Esophagus muscularis mucosa (tissue), 4 donors: Measurements from ENCODE around the gene OTC. TPM values are rescaled to one million over a fixed set of nuclear protein-coding genes. Genes with fewer than 3 reads are reported as not detected.

Experiments used
- DNase-seq: peaks from one replicate; pipeline ENCODE4 v3.0.0-alpha.2; 2017; ENCODE audit errors: extremely low spot score
- H3K27ac ChIP-seq, 4 donors: fragments of 200-600 bp; sonication (generic); replicated peaks in 1 of 4; 1 replicate in 3 of 4; 2 replicates in 1 of 4; pipeline ENCODE4 v1.5.1; 2016 to 2019; ENCODE audit warnings: mild to moderate bottlenecking in 1 of 4
- H3K27me3 ChIP-seq, 4 donors: fragments of 200-600 bp; sonication (generic); one replicate each; pipeline versions ENCODE4 v1.5.1 to v1.6.0; 2016 to 2019
- H3K36me3 ChIP-seq, 4 donors: fragments of 200-600 bp; sonication (generic); one replicate each; pipeline ENCODE4 v1.5.1; 2016 to 2019
- H3K4me1 ChIP-seq, 4 donors: fragments of 200-600 bp; sonication (generic); one replicate each; pipeline ENCODE4 v1.5.1; 2016 to 2019
- H3K4me3 ChIP-seq, 4 donors: fragments of 200-600 bp; sonication (generic); 1 replicate in 2 of 4; 2 replicates in 2 of 4; pipeline ENCODE4 v1.5.1; 2016 to 2019; ENCODE audit warnings: mild to moderate bottlenecking in 4 of 4, moderate library complexity in 1 of 4
- H3K9me3 ChIP-seq, 4 donors: fragments of 200-600 bp; sonication (generic); 1 replicate in 3 of 4; 2 replicates in 1 of 4; pipeline ENCODE4 v1.5.1; 2016 to 2019
- CTCF ChIP-seq, 3 experiments: fragments of 200-600 bp in 2 of 3; fragments of 450-650 bp in 1 of 3; sonication (generic) in 2 of 3; IDR thresholded peaks; one replicate each; pipeline ENCODE4 v1.5.1; 2017 to 2019; ENCODE audit warnings: antibody characterized with exemption in 3 of 3, mild to moderate bottlenecking in 2 of 3, moderate library complexity in 1 of 3
- EP300 ChIP-seq: sonication (generic); formaldehyde crosslinking; IDR thresholded peaks from one replicate; pipeline ENCODE4 v1.6.1; 2017; ENCODE audit warnings: antibody characterized with exemption
- POLR2A ChIP-seq: fragments of 450-650 bp; IDR thresholded peaks from one replicate; pipeline ENCODE4 v1.6.1; 2017; ENCODE audit warnings: antibody characterized with exemption, moderate library complexity, mild to moderate bottlenecking, low read depth
- POLR2AphosphoS5 ChIP-seq, 2 donors: sonication (generic); formaldehyde crosslinking; IDR thresholded peaks; one replicate each; pipeline ENCODE4 v1.6.1; 2017; ENCODE audit warnings: antibody characterized with exemption in 2 of 2
- WGBS: methylation state at CpG from one replicate; pipeline ENCODE4 v1.1.5; 2018; 5-methylcytosine and 5-hydroxymethylcytosine counted together
- intact Hi-C: fragments of 100-400 bp; cut with DNase I; formaldehyde crosslinking; loops from one replicate; pipeline ENCODE4 v1.15.1; 2023
- total RNA-seq, 4 donors: library from RNA; depleted of rRNA; stranded (reverse); fragments of >200 nt; gene quantifications; one replicate each; pipeline versions ENCODE4 v1.1.0 to v1.2.1, GENCODE V29; 2016

OTC gene
- total RNA-seq, 4 donors from 2014 or later, result 0.23 to 0.42 (median 0.33) TPM; not detected in 1

GRCh38 chrX:38371641-38372040 lies 19.2 kb downstream of the OTC start:
- intact Hi-C loops, result no loop called here
- Histone ChIP-seq H3K4me1 (no peaks in the 10 kb centered on the region), H3K36me3 (no peaks in the 10 kb centered on the region), H3K4me3 (no peak overlapping the region), H3K9me3 (peaks cover 0 to 6% (median 0%) of the 10 kb centered on the region in 4 donors), H3K27me3 (peaks cover 0 to 11% (median 0%) of the 10 kb centered on the region in 4 donors), H3K27ac (no peak overlapping the region)
- 50% methylated on average over 2 of the region's 2 CpGs for WGBS
- DNase-seq, result no peak
- no peak for TF ChIP-seq EP300
- no peak for TF ChIP-seq POLR2AphosphoS5 (IDR thresholded peaks at IDR 0.05)
- no peak for TF ChIP-seq POLR2A
- TF ChIP-seq CTCF (IDR thresholded peaks at IDR 0.05), result no peak

GRCh38 chrX:38374431-38374830 lies 22.0 kb downstream of the OTC start:
- TF ChIP-seq CTCF (IDR thresholded peaks at IDR 0.05) (no peak), POLR2AphosphoS5 (IDR thresholded peaks at IDR 0.05) (no peak), EP300 (no peak), POLR2A (no peak)
- no peak for DNase-seq
- no peak overlapping the region for H3K27ac ChIP-seq
- peaks cover 0 to 11% (median 0%) of the 10 kb centered on the region in 4 donors for H3K27me3 ChIP-seq
- peaks cover 0 to 7% (median 0%) of the 10 kb centered on the region in 4 donors for H3K9me3 ChIP-seq
- no peak overlapping the region for H3K4me3 ChIP-seq
- H3K36me3 ChIP-seq, result no peaks in the 10 kb centered on the region
- intact Hi-C loops, result no loop called here
- H3K4me1 ChIP-seq, result no peaks in the 10 kb centered on the region
- WGBS, result 90% methylated on average over 3 of the region's 3 CpGs

GRCh38 chrX:38375891-38376290 lies 23.5 kb downstream of the OTC start:
- Histone ChIP-seq H3K9me3 (peaks cover 0 to 7% (median 0%) of the 10 kb centered on the region in 4 donors), H3K36me3 (no peaks in the 10 kb centered on the region), H3K27me3 (peaks cover 0 to 11% (median 0%) of the 10 kb centered on the region in 4 donors), H3K4me3 (no peak overlapping the region), H3K27ac (no peak overlapping the region), H3K4me1 (no peaks in the 10 kb centered on the region)
- WGBS, result 15% methylated on average over 1 of the region's 1 CpG
- peak in 1 of 3 experiments; percentile 4 for TF ChIP-seq CTCF (IDR thresholded peaks at IDR 0.05)
- no peak for TF ChIP-seq POLR2AphosphoS5 (IDR thresholded peaks at IDR 0.05)
- TF ChIP-seq POLR2A, result no peak
- DNase-seq, result no peak
- intact Hi-C loops, result no loop called here

- TF ChIP-seq CTCF (IDR thresholded peaks at IDR 0.05), result no peak
- TF ChIP-seq EP300, result no peak
- TF ChIP-seq POLR2AphosphoS5 (IDR thresholded peaks at IDR 0.05), result no peak
- no peak for TF ChIP-seq POLR2A
- Histone ChIP-seq H3K36me3 (no peaks in the 10 kb centered on the region), H3K27ac (no peak overlapping the region), H3K4me3 (no peak overlapping the region), H3K27me3 (peaks cover 0 to 11% (median 0%) of the 10 kb centered on the region in 4 donors), H3K4me1 (no peaks in the 10 kb centered on the region), H3K9me3 (peaks cover 0 to 7% (median 0%) of the 10 kb centered on the region in 4 donors)
- no peak for DNase-seq
- 50% methylated on average over 1 of the region's 1 CpG for WGBS
- intact Hi-C loops, result no loop called here
Measured at GRCh38 chrX:38376747-38377146, 24.3 kb downstream of the OTC start.

GRCh38 chrX:38379088-38379487 lies 26.7 kb downstream of the OTC start:
- 89% methylated on average over 1 of the region's 1 CpG for WGBS
- Histone ChIP-seq H3K27ac (no peak overlapping the region), H3K4me1 (no peaks in the 10 kb centered on the region), H3K27me3 (peaks cover 0 to 7% (median 0%) of the 10 kb centered on the region in 4 donors), H3K9me3 (peaks cover 0 to 7% (median 0%) of the 10 kb centered on the region in 4 donors), H3K4me3 (no peak overlapping the region), H3K36me3 (no peaks in the 10 kb centered on the region)
- DNase-seq, result no peak
- no peak for TF ChIP-seq CTCF (IDR thresholded peaks at IDR 0.05)
- TF ChIP-seq EP300, result no peak
- no peak for TF ChIP-seq POLR2AphosphoS5 (IDR thresholded peaks at IDR 0.05)
- TF ChIP-seq POLR2A, result no peak
- intact Hi-C loops, result no loop called here
